HEK293T (cell line): ENCODE measurements around the gene MAP3K5.

ENCODE experiments used
- CTCF ChIA-PET: fragments of 350-600 bp; formaldehyde crosslinking; extraction: SDS; loops from one replicate; lab custom pipeline; 2021; ENCODE audit warnings: antibody characterized with exemption, inconsistent platforms; lab: Yijun Ruan, JAX
- POLR2A ChIA-PET: fragments of 350-600 bp; formaldehyde crosslinking; extraction: SDS; loops from one replicate; lab custom pipeline; 2020; ENCODE audit warnings: antibody characterized with exemption, inconsistent platforms; lab: Yijun Ruan, JAX
- DNase-seq: peaks from one replicate; pipeline ENCODE4 v3.0.0; 2012; ENCODE audit warnings: mixed read lengths; ENCODE audit errors: extremely low spot score
- ARNT ChIP-seq: fragments of 450-650 bp; IDR thresholded peaks from 2 replicates; pipeline ENCODE4 v1.6.1; 2017; ENCODE audit warnings: mild to moderate bottlenecking
- BHLHE40 ChIP-seq: fragments of 450-650 bp; IDR thresholded peaks from 2 replicates; pipeline ENCODE4 v1.6.1; 2016; ENCODE audit warnings: mild to moderate bottlenecking, moderate library complexity, borderline replicate concordance
- CTBP1 ChIP-seq: fragments of 450-650 bp; IDR thresholded peaks from 2 replicates; pipeline ENCODE4 v1.6.1; 2016; ENCODE audit warnings: borderline replicate concordance
- ELF4 ChIP-seq: fragments of 450-650 bp; IDR thresholded peaks from 2 replicates; pipeline ENCODE4 v1.6.1; 2017; ENCODE audit warnings: antibody characterized with exemption
- FOXA1 ChIP-seq: fragments of 450-650 bp; IDR thresholded peaks from 2 replicates; pipeline ENCODE4 v1.6.1; 2016; ENCODE audit warnings: mild to moderate bottlenecking
- FOXK2 ChIP-seq: fragments of 450-650 bp; IDR thresholded peaks from 2 replicates; pipeline ENCODE4 v1.6.1; 2016; ENCODE audit warnings: mild to moderate bottlenecking
- FOXM1 ChIP-seq: fragments of 450-650 bp; IDR thresholded peaks from 2 replicates; pipeline ENCODE4 v1.6.1; 2017; ENCODE audit warnings: mild to moderate bottlenecking, borderline replicate concordance
- HDGF ChIP-seq: fragments of 450-650 bp; IDR thresholded peaks from 2 replicates; pipeline ENCODE4 v1.6.1; 2017; ENCODE audit warnings: antibody characterized with exemption, borderline replicate concordance
- L3MBTL2 ChIP-seq: fragments of 450-650 bp; conservative IDR thresholded peaks from 2 replicates; pipeline ENCODE4 v1.6.1; 2016; ENCODE audit warnings: mild to moderate bottlenecking
- LEF1 ChIP-seq: fragments of 450-650 bp; IDR thresholded peaks from 2 replicates; pipeline ENCODE4 v1.6.1; 2017; ENCODE audit warnings: mild to moderate bottlenecking, borderline replicate concordance
- NFRKB ChIP-seq: fragments of 450-650 bp; IDR thresholded peaks from 2 replicates; pipeline ENCODE4 v1.6.1; 2016; ENCODE audit warnings: mild to moderate bottlenecking, moderate library complexity
- PKNOX1 ChIP-seq: fragments of 450-650 bp; IDR thresholded peaks from 2 replicates; pipeline ENCODE4 v1.6.1; 2016
- SP1 ChIP-seq: fragments of 450-650 bp; IDR thresholded peaks from 2 replicates; pipeline ENCODE4 v1.6.1; 2017
- SUZ12 ChIP-seq: fragments of 450-650 bp; IDR thresholded peaks from 2 replicates; pipeline ENCODE4 v1.6.1; 2016; ENCODE audit warnings: mild to moderate bottlenecking
- TARDBP ChIP-seq: fragments of 450-650 bp; IDR thresholded peaks from 2 replicates; pipeline ENCODE4 v1.6.1; 2016
- ZNF384 ChIP-seq: fragments of 450-650 bp; IDR thresholded peaks from 2 replicates; pipeline ENCODE4 v1.6.1; 2016

Gene MAP3K5

GRCh38 chr6:136739501-136739900 is 52.8 kb downstream of the MAP3K5 start:
- ChIA-PET CTCF (interaction anchor here (1.2 to 2.3 kb wide), 2 partner anchors 53 to 95 kb away, joined by 3 to 15 read pairs; partner anchors contain the start of gene MAP3K5), POLR2A (interaction anchor here (1.1 kb wide), 1 partner anchor 53 kb away, joined by 4 read pairs; the partner anchor contains the start of gene MAP3K5)
- no peak for DNase-seq
- no peak for TF ChIP-seq NFRKB
- TF ChIP-seq LEF1 = no peak
- TF ChIP-seq ARNT = no peak
- TF ChIP-seq ZNF384 = no peak
- no peak for TF ChIP-seq BHLHE40
- no peak for TF ChIP-seq L3MBTL2
- TF ChIP-seq FOXM1 = no peak
- TF ChIP-seq HDGF = no peak
- no peak for TF ChIP-seq FOXA1
- TF ChIP-seq PKNOX1 = no peak
- no peak for TF ChIP-seq TARDBP

GRCh38 chr6:136739071-136739470 is 53.2 kb downstream of the MAP3K5 start:
- POLR2A ChIA-PET = interaction anchor here (1.1 kb wide), 1 partner anchor 53 kb away, joined by 4 read pairs; the partner anchor contains the start of gene MAP3K5
- CTCF ChIA-PET = interaction anchor here (0.9 to 2.3 kb wide), 4 partner anchors 53 to 95 kb away, joined by 3 to 15 read pairs (median 4); partner anchors contain the start of gene MAP3K5
- DNase-seq = no peak
- TF ChIP-seq HDGF (no peak), BHLHE40 (no peak), L3MBTL2 (no peak), NFRKB (no peak), FOXA1 (no peak), CTBP1 (no peak), LEF1 (no peak), ELF4 (no peak), FOXM1 (no peak), SP1 (no peak), PKNOX1 (no peak), FOXK2 (no peak)

GRCh38 chr6:136738692-136739057 is 53.6 kb downstream of the MAP3K5 start:
- TF ChIP-seq ARNT = no peak
- TF ChIP-seq SP1 = no peak
- no peak for TF ChIP-seq HDGF
- no peak for TF ChIP-seq L3MBTL2
- no peak for TF ChIP-seq NFRKB
- TF ChIP-seq BHLHE40 = no peak
- TF ChIP-seq ZNF384 = no peak
- TF ChIP-seq SUZ12 = no peak
- TF ChIP-seq FOXM1 = no peak
- no peak for TF ChIP-seq TARDBP
- no peak for TF ChIP-seq LEF1
- TF ChIP-seq ELF4 = no peak
- TF ChIP-seq CTBP1 = no peak
- TF ChIP-seq FOXK2 = no peak
- no peak for TF ChIP-seq FOXA1
- POLR2A ChIA-PET = interaction anchor here (1.1 kb wide), 1 partner anchor 54 kb away, joined by 4 read pairs; the partner anchor contains the start of gene MAP3K5
- CTCF ChIA-PET = interaction anchor here (0.9 to 1.0 kb wide), 2 partner anchors 54 to 94 kb away, joined by 3 to 5 read pairs; partner anchors contain the start of gene MAP3K5
- no peak for DNase-seq

- POLR2A ChIA-PET = interaction anchor here (1.1 kb wide), 1 partner anchor 54 kb away, joined by 4 read pairs; the partner anchor contains the start of gene MAP3K5
- no peak for DNase-seq
- no peak for TF ChIP-seq PKNOX1
- no peak for TF ChIP-seq CTBP1
- TF ChIP-seq L3MBTL2 = no peak
- TF ChIP-seq NFRKB = no peak
- no peak for TF ChIP-seq ELF4
- no peak for TF ChIP-seq ZNF384
- TF ChIP-seq ARNT = no peak
- TF ChIP-seq SUZ12 = no peak
- TF ChIP-seq FOXM1 = no peak
- TF ChIP-seq BHLHE40 = no peak
- TF ChIP-seq HDGF = no peak
- no peak for TF ChIP-seq SP1
- no peak for TF ChIP-seq TARDBP
- TF ChIP-seq LEF1 = no peak
- no peak for TF ChIP-seq FOXA1
- TF ChIP-seq FOXK2 = no peak
- CTCF ChIA-PET = interaction anchor here (0.9 to 1.0 kb wide), 3 partner anchors 54 to 94 kb away, joined by 3 to 5 read pairs (median 3); partner anchors contain the start of gene MAP3K5
These were observed 54.2 kb downstream of the MAP3K5 start for GRCh38 chr6:136737871-136738691.

GRCh38 chr6:136737374-136737844 is 54.9 kb downstream of the MAP3K5 start:
- CTCF ChIA-PET = interaction anchor here (1.0 kb wide), 1 partner anchor 55 kb away, joined by 3 read pairs; the partner anchor contains the start of gene MAP3K5
- POLR2A ChIA-PET = no interaction called here
- TF ChIP-seq FOXM1 = no peak
- no peak for TF ChIP-seq SP1
- TF ChIP-seq NFRKB = no peak
- DNase-seq = no peak
